HG02759 (cell line): Measurements from ENCODE around the gene RAD51B.

Source experiments
- ATAC-seq: cut with Tn5 transposase; IDR thresholded peaks from one replicate; pipeline ENCODE4 v1.9.1; 2021; ENCODE audit warnings: mild to moderate bottlenecking, moderate library complexity; ENCODE audit not compliant: unreplicated experiment

The RAD51B gene

DNA sequence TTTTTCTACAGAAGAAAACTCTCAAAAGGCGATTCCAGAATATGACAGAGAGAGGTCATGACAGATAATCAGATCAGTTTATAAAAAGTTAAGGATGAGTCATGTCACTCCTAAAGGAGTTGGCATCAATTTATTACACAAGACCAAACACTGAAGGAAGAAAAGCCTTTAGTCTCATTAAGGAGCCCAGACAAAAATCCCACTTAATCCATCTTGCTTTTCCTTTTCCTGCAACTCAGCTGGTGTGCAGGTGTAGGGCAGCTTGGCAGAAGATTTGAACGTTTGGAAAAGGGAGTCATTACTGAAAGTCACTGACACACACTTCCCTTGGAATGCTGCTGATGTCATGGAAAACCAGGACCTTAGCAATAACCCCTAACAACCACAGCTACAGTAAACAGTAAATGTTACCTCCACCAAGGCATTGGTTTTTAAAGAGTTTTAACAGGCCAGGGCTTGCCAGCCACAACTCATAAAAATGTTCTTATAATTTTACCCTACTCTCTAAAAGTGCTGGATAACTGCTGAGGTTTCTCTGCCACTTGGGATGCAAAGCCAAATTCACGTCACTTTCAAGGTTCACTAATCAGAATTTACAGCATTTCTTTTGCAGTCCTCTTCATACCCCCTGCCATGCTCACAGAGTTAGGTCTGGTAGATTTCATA lies 320.6 kb downstream of the RAD51B start:
- no peak for ATAC-seq

DNA sequence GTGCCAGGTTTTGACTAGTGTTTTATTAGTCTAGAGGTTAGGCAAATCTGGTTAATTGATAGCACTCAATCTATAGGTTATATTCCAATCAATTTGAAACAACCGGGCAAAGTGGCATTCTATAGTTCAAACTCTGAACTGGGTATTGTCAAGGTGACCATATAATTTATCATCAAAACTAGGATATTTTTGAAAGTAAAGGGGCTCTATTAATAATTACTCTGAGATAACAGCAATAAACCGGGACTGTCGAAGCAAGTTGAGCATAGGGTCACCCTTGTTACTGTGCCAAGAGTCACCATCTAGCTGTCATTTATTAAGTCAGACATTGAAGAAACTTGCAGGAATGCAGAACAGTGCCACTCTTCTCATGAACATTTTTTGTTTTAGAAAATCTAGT lies 321.2 kb downstream of the RAD51B start:
- no peak for ATAC-seq

GRCh38 chr14:68141281-68142088 lies 321.9 kb downstream of the RAD51B start:
- no peak for ATAC-seq

DNA sequence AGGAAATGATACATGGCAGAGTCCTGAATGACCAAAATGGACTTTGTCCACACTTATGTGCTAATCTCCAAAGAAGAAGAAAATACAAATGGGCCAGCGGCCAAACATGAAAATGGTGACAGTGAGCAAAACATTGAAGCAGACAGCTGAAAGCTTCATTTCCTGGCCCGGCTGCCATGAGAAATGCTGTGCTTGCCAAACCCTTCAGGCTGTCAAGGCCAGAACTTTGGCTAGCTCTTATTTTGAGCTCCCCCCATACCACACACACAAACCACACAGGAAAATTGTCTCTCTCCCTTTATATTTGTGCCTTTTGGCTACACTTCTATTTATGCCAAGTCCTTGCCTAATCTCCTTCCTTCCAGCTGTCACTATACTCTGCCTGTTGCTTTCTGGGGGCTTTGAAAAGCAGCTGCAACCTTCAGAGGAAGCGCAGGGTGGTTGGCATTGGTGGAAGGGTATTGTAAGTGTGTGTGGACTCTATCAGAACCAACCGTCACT lies 323.8 kb downstream of the RAD51B start:
- ATAC-seq, result no peak

- no peak for ATAC-seq
Measured at GRCh38 chr14:68144051-68144681, 324.6 kb downstream of the RAD51B start.

DNA sequence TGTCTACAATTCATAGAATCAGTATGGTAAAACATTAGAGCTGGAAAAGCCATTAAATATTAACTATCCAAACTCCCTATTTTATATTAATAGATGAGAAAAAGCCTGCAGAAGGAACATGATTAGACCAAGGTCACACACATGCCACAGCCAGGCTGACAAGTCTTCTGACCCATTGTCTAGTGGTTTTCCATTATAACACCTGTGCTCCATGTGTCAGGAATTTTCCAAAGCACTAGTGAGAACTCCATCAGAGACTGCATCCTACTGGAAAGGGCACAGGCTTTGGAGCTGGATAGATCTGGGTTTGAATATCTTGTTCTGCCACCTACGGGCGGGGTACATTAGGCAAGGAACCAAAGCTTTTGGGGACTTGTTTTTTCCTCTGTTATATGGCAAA lies 325.5 kb downstream of the RAD51B start:
- no peak for ATAC-seq

GRCh38 chr14:68145539-68145938 lies 326.0 kb downstream of the RAD51B start:
- no peak for ATAC-seq

GRCh38 chr14:68146818-68147217 lies 327.2 kb downstream of the RAD51B start:
- no peak for ATAC-seq

DNA sequence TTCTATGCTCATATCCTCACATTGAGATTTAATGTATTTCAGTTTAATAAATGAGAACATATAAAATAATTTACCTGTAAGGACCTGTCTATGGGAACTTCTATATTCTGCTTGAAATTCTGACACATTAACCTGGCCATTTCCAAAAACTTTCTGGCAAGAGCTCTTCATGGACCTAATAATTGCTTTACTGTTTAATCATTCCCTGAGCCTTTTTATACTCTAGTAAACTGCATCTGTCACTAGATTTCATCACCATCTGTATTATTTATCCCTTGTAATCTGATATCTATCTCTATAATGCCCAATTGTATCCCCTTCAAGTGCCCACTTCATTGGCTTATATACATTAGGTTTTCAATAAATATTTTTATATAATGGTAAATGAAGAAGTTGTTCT lies 327.7 kb downstream of the RAD51B start:
- no peak for ATAC-seq

GRCh38 chr14:68148276-68148675 lies 328.7 kb downstream of the RAD51B start:
- no peak for ATAC-seq

- ATAC-seq, result no peak
Measured at GRCh38 chr14:68148763-68149162, 329.2 kb downstream of the RAD51B start.

GRCh38 chr14:68153275-68153674 lies 333.7 kb downstream of the RAD51B start:
- ATAC-seq, result no peak

- ATAC-seq, result no peak
Measured at GRCh38 chr14:68154275-68154674, 334.7 kb downstream of the RAD51B start.

DNA sequence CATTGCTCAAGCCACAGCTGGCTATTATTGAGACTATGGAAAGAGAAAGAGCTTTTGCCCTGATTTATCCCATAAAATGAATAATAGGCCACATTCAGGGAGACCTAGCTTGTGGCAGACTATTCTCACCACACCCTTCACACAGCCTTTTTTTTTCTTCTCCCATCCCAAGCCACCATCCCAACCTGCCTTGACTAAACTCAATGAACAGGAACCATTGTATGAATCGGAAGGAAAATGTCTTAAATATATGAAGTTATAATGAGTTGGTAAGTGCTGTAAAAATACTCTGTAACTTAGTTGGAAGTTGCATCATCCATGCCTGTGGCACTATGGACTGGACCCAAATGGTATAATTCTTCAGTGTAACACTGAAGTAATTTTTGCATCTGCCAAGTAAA lies 338.4 kb downstream of the RAD51B start:
- no peak for ATAC-seq

GRCh38 chr14:68158640-68159039 lies 339.1 kb downstream of the RAD51B start:
- ATAC-seq, result no peak

- ATAC-seq, result no peak
Measured at GRCh38 chr14:68159701-68160633, 340.4 kb downstream of the RAD51B start.

GRCh38 chr14:68160779-68161546 lies 341.4 kb downstream of the RAD51B start:
- no peak for ATAC-seq

- no peak for ATAC-seq
Measured at GRCh38 chr14:68162887-68163286, 343.3 kb downstream of the RAD51B start.

DNA sequence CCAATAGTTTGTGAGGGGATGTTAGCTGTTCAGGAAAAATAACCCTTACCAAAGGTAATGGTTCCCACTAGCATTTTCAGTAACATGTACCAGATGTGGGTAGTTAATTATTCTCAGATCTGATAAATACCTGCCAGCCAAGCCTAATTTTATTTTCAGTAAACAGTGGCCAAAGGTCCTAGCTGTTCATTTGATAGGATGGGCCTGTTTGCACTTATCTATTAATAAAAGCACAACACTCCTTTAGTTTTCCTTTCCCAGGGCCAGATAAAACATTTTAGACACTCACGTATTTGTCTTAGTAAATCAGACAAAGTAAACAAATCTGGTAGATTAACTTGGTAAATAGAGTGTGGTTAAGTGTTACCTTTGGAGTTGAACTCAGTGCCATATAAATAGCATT lies 345.1 kb downstream of the RAD51B start:
- ATAC-seq, result no peak

- no peak for ATAC-seq
Measured at GRCh38 chr14:68165274-68165843, 345.8 kb downstream of the RAD51B start.
